ENCODE data around the gene SNAI3.

Gene SNAI3

GRCh38 chr16:88692861-88693260, 6.6 kb upstream of the SNAI3 start:
- Histone ChIP-seq H3K36me3 (ENCODE audit: insufficient read depth, low read length) (no peaks in the 10 kb centered on the region), H3K9me3 (ENCODE audit: insufficient read depth, low read depth, low read length) (no peaks in the 10 kb centered on the region), H3K4me3 (ENCODE audit: low read length, poor library complexity, severe bottlenecking) (no peak overlapping the region), H3K79me2 (ENCODE audit: insufficient read depth, low read length) (no peaks in the 10 kb centered on the region), H3K9ac (ENCODE audit: low read depth, low read length, poor library complexity, severe bottlenecking) (no peak overlapping the region), H3K4me1 (ENCODE audit: insufficient read depth, low read length, poor library complexity, severe bottlenecking) (no peaks in the 10 kb centered on the region), H3K27me3 (ENCODE audit: insufficient read depth, low read length, poor library complexity, severe bottlenecking) (no peaks in the 10 kb centered on the region), H3K9me2 (replicated peaks; ENCODE audit: low read depth, low read length) (no peaks in the 10 kb centered on the region), H2AFZ (ENCODE audit: low read length) (no peak overlapping the region), H4K20me1 (ENCODE audit: insufficient read depth, low read length, poor library complexity, severe bottlenecking) (no peaks in the 10 kb centered on the region), H3K4me2 (ENCODE audit: low read depth, low read length, poor library complexity, severe bottlenecking) (no peak overlapping the region), H3F3A (ENCODE audit: low read depth) (no peaks in the 10 kb centered on the region)
- TF ChIP-seq EZH2phosphoT487 (IDR thresholded peaks at IDR 0.05; ENCODE audit: borderline replicate concordance) (no peak), CTCF (conservative IDR thresholded peaks at IDR 0.05; ENCODE audit: low read length) (no peak)

- H3K9me3 ChIP-seq (ENCODE audit: insufficient read depth, low read depth, low read length) = no peaks in the 10 kb centered on the region
- no peaks in the 10 kb centered on the region for H3K36me3 ChIP-seq (ENCODE audit: insufficient read depth, low read length)
- no peak overlapping the region for H3K4me2 ChIP-seq (ENCODE audit: low read depth, low read length, poor library complexity, severe bottlenecking)
- H3K9ac ChIP-seq (ENCODE audit: low read depth, low read length, poor library complexity, severe bottlenecking) = no peak overlapping the region
- no peaks in the 10 kb centered on the region for H3K4me1 ChIP-seq (ENCODE audit: insufficient read depth, low read length, poor library complexity, severe bottlenecking)
- H4K20me1 ChIP-seq (ENCODE audit: insufficient read depth, low read length, poor library complexity, severe bottlenecking) = no peaks in the 10 kb centered on the region
- no peaks in the 10 kb centered on the region for H3K79me2 ChIP-seq (ENCODE audit: insufficient read depth, low read length)
- no peaks in the 10 kb centered on the region for H3K9me2 ChIP-seq (replicated peaks; ENCODE audit: low read depth, low read length)
- no peaks in the 10 kb centered on the region for H3K27me3 ChIP-seq (ENCODE audit: insufficient read depth, low read length, poor library complexity, severe bottlenecking)
- no peaks in the 10 kb centered on the region for H3F3A ChIP-seq (ENCODE audit: low read depth)
- no peak for TF ChIP-seq EZH2phosphoT487 (IDR thresholded peaks at IDR 0.05; ENCODE audit: borderline replicate concordance)
- TF ChIP-seq CTCF (conservative IDR thresholded peaks at IDR 0.05; ENCODE audit: low read length) = no peak
- no peak overlapping the region for H2AFZ ChIP-seq (ENCODE audit: low read length)
- H3K4me3 ChIP-seq (ENCODE audit: low read length, poor library complexity, severe bottlenecking) = no peak overlapping the region
These were observed 5.7 kb upstream of the SNAI3 start for GRCh38 chr16:88691924-88692560.

GRCh38 chr16:88691129-88691813, 5.0 kb upstream of the SNAI3 start:
- Histone ChIP-seq H3K79me2 (ENCODE audit: insufficient read depth, low read length) (no peaks in the 10 kb centered on the region), H3K4me1 (ENCODE audit: insufficient read depth, low read length, poor library complexity, severe bottlenecking) (no peaks in the 10 kb centered on the region), H4K20me1 (ENCODE audit: insufficient read depth, low read length, poor library complexity, severe bottlenecking) (no peaks in the 10 kb centered on the region), H3K9me3 (ENCODE audit: insufficient read depth, low read depth, low read length) (no peaks in the 10 kb centered on the region), H3K4me3 (ENCODE audit: low read length, poor library complexity, severe bottlenecking) (no peak overlapping the region), H3K9ac (ENCODE audit: low read depth, low read length, poor library complexity, severe bottlenecking) (no peak overlapping the region), H3F3A (ENCODE audit: low read depth) (no peaks in the 10 kb centered on the region), H3K36me3 (ENCODE audit: insufficient read depth, low read length) (no peaks in the 10 kb centered on the region), H2AFZ (ENCODE audit: low read length) (no peak overlapping the region), H3K27me3 (ENCODE audit: insufficient read depth, low read length, poor library complexity, severe bottlenecking) (no peaks in the 10 kb centered on the region), H3K9me2 (replicated peaks; ENCODE audit: low read depth, low read length) (no peaks in the 10 kb centered on the region), H3K4me2 (ENCODE audit: low read depth, low read length, poor library complexity, severe bottlenecking) (no peak overlapping the region)
- TF ChIP-seq EZH2phosphoT487 (IDR thresholded peaks at IDR 0.05; ENCODE audit: borderline replicate concordance) (no peak), CTCF (conservative IDR thresholded peaks at IDR 0.05; ENCODE audit: low read length) (no peak)
